Common myeloid progenitor, CD34-positive (primary cell): Measurements from ENCODE around the gene HSPA2.

Source experiments
- CTCF ChIA-PET: fragments of 350-600 bp; sonication (Branson Sonifier 250); formaldehyde crosslinking; loops from one replicate; lab custom pipeline; 2021; ENCODE audit warnings: antibody characterized with exemption; lab: Charles Lee
- POLR2A ChIA-PET: fragments of 350-600 bp; sonication (Branson Sonifier 250); formaldehyde crosslinking; loops from one replicate; lab custom pipeline; 2021; ENCODE audit warnings: antibody characterized with exemption; lab: Charles Lee
- DNase-seq, 3 donors: peaks; one replicate each; pipeline versions ENCODE4 v3.0.0 to v3.0.0-alpha.2; 2013
- H3K27ac ChIP-seq, 2 experiments: 1 replicate in 1 of 2; 2 replicates in 1 of 2; pipeline ENCODE4 v1.7.0; 2013; ENCODE audit warnings: inconsistent platforms in 2 of 2, low read length in 2 of 2, mild to moderate bottlenecking in 2 of 2, low read depth in 1 of 2, moderate library complexity in 1 of 2; ENCODE audit not compliant: severe bottlenecking in 2 of 2, insufficient read depth in 1 of 2, poor library complexity in 1 of 2
- H3K27me3 ChIP-seq, 5 experiments: replicated peaks in 2 of 5; 1 replicate in 3 of 5; 2 replicates in 2 of 5; pipeline versions ENCODE4 v1.6.1 to v1.7.0; 2013; ENCODE audit warnings: low read length in 4 of 5, mild to moderate bottlenecking in 2 of 5, moderate library complexity in 2 of 5, inconsistent platforms in 1 of 5; ENCODE audit not compliant: insufficient read depth in 5 of 5, control insufficient read depth in 4 of 5
- H3K36me3 ChIP-seq, 4 experiments: 1 replicate in 2 of 4; 2 replicates in 2 of 4; pipeline versions ENCODE4 v1.6.1 to v1.7.0; 2013; ENCODE audit warnings: low read length in 3 of 4, control low read depth in 1 of 4, mild to moderate bottlenecking in 1 of 4; ENCODE audit not compliant: control insufficient read depth in 4 of 4, insufficient read depth in 4 of 4
- H3K4me1 ChIP-seq, 4 experiments: 1 replicate in 3 of 4; 2 replicates in 1 of 4; pipeline versions ENCODE4 v1.6.1 to v1.7.1; 2013; ENCODE audit warnings: low read length in 3 of 4, mild to moderate bottlenecking in 3 of 4, control low read depth in 1 of 4, inconsistent platforms in 1 of 4, moderate library complexity in 1 of 4; ENCODE audit not compliant: control insufficient read depth in 4 of 4, insufficient read depth in 4 of 4; ENCODE audit errors: control extremely low read depth in 1 of 4
- H3K4me3 ChIP-seq, 7 experiments: 1 replicate in 4 of 7; 2 replicates in 3 of 7; pipeline versions ENCODE4 v1.5.1 to v1.7.0; 2013; ENCODE audit warnings: mild to moderate bottlenecking in 7 of 7, low read length in 6 of 7, moderate library complexity in 6 of 7, inconsistent platforms in 2 of 7, low read depth in 2 of 7, control low read depth in 1 of 7; ENCODE audit not compliant: insufficient read depth in 4 of 7, control insufficient read depth in 1 of 7; ENCODE audit errors: extremely low read depth in 1 of 7
- H3K9me3 ChIP-seq, 5 experiments: 1 replicate in 4 of 5; 2 replicates in 1 of 5; pipeline versions ENCODE4 v1.6.1 to v1.7.1; 2013; ENCODE audit warnings: low read length in 4 of 5, mild to moderate bottlenecking in 2 of 5, inconsistent platforms in 1 of 5, low read depth in 1 of 5, moderate library complexity in 1 of 5; ENCODE audit not compliant: control insufficient read depth in 4 of 5, insufficient read depth in 2 of 5; ENCODE audit errors: control extremely low read depth in 1 of 5
- WGBS: methylation state at CpG from one replicate; pipeline ENCODE4 v1.1.5; 2013; ENCODE audit not compliant: insufficient coverage; 5-methylcytosine and 5-hydroxymethylcytosine counted together

HSPA2 gene

DNA sequence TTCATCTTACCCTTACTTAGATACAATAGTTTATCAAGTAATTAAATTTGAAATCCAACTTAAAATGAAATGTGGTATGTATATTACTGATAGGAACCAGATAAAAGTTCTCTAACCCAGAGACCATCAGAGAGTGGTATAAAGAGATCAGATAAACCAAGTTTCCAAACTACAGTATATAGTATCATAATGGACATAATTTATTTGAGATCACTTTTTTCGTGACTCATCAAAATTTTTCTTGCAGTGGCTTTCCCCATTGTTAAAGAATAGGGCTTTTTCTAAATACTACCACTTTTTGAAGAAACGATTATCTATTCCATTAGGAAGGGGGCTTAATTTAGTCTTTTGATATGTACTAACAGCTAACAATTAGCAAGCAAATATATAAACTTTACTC is 15.2 kb upstream of the HSPA2 start:
- H3K27me3 ChIP-seq = no peaks in the 10 kb centered on the region
- H3K27ac ChIP-seq = peak overlapping the region in 1 of 2 experiments; percentile 1
- no peaks in the 10 kb centered on the region for H3K9me3 ChIP-seq
- H3K36me3 ChIP-seq = peaks cover 15 to 31% (median 19%) of the 10 kb centered on the region in 4 experiments
- no peaks in the 10 kb centered on the region for H3K4me1 ChIP-seq
- ChIA-PET POLR2A (interaction anchor here (0.9 kb wide), 1 partner anchor 138 kb away, joined by 3 read pairs; no protein-coding TSS in a partner anchor), CTCF (interaction anchor here (1.5 kb wide), 1 partner anchor 15 kb away, joined by 3 read pairs; the partner anchor contains the start of gene HSPA2)
- no peak overlapping the region for H3K4me3 ChIP-seq
- DNase-seq = no peak
- no CpG with 5 or more reads among the region's 2 CpGs for WGBS

GRCh38 chr14:64531567-64531966 is 9.0 kb upstream of the HSPA2 start:
- POLR2A ChIA-PET = no interaction called here
- Histone ChIP-seq H3K4me3 (no peak overlapping the region), H3K27me3 (no peaks in the 10 kb centered on the region), H3K36me3 (peaks cover 0 to 4% (median 3%) of the 10 kb centered on the region in 4 experiments), H3K27ac (no peak overlapping the region), H3K9me3 (no peaks in the 10 kb centered on the region), H3K4me1 (no peaks in the 10 kb centered on the region)
- CTCF ChIA-PET = interaction anchor here (1.2 kb wide), 1 partner anchor 135 kb away, joined by 4 read pairs; no protein-coding TSS in a partner anchor
- DNase-seq = no peak
- no CpG with 5 or more reads among the region's 2 CpGs for WGBS

DNA sequence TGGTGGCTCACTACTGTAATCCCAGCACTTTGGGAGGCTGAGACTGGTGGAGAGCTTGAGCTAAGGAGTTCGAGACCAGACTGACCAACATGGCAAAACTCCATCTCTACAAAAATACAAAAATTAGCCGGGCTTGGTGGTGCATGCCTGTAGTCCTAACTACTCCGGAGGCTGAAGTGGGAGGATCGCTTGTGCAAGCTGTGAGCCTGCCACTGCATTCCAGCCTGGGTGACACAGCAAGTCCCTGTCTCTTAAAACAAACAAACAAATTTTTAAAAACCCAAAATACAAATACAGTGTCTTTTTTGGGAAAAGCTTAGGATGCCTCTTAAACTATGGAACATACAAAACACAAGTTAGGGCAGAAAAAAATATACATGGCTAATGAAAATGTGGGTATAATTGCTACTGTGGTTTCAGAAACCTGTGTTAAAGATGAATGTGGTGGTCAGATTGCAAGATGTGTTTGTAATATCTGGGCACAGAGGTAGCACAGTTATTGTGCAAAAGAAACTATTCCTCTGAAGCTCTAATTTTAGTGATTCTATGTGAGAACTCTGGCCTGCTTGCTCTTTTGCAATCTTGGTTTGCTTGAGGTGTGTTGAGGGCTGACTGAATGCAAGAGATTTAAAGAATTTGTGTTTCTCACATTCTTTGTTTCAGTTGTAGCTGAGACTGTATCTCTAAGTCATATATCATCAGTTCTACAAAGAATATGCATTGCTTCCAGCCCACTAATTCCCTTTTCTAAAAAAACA is 3.9 kb upstream of the HSPA2 start:
- no peak for DNase-seq
- ChIA-PET CTCF (interaction anchor here (0.7 to 0.8 kb wide), 2 partner anchors 14 to 101 kb away, joined by 3 read pairs; no protein-coding TSS in a partner anchor), POLR2A (no interaction called here)
- H3K4me1 ChIP-seq = peaks cover 0 to 18% (median 14%) of the 10 kb centered on the region in 4 experiments
- peaks cover 0 to 11% (median 11%) of the 10 kb centered on the region in 5 experiments for H3K9me3 ChIP-seq
- no peak overlapping the region for H3K4me3 ChIP-seq
- H3K27me3 ChIP-seq = peaks cover 0 to 25% (median 11%) of the 10 kb centered on the region in 5 experiments
- 100% methylated on average over 1 of the region's 4 CpGs for WGBS
- no peaks in the 10 kb centered on the region for H3K36me3 ChIP-seq
- H3K27ac ChIP-seq = no peak overlapping the region

- peaks cover 0 to 19% (median 18%) of the 10 kb centered on the region in 5 experiments for H3K9me3 ChIP-seq
- peaks cover 9 to 60% (median 34%) of the 10 kb centered on the region in 5 experiments for H3K27me3 ChIP-seq
Measured at GRCh38 chr14:64541261-64541971, 875 bp downstream of the HSPA2 start.

GRCh38 chr14:64541972-64542835 is 1.7 kb downstream of the HSPA2 start:
- Histone ChIP-seq H3K27ac (no peak overlapping the region), H3K36me3 (no peaks in the 10 kb centered on the region), H3K9me3 (peaks cover 0 to 19% (median 18%) of the 10 kb centered on the region in 5 experiments), H3K4me1 (peaks cover 0 to 21% (median 21%) of the 10 kb centered on the region in 4 experiments), H3K4me3 (peak overlapping the region in 2 of 7 experiments; percentile 21 to 39), H3K27me3 (peaks cover 9 to 60% (median 34%) of the 10 kb centered on the region in 5 experiments)
- CTCF ChIA-PET = interaction anchor here (0.6 to 1.3 kb wide), 2 partner anchors 10 to 421 kb away, joined by 4 to 5 read pairs; no protein-coding TSS in a partner anchor
- WGBS = 12% methylated on average over 53 of the region's 61 CpGs
- DNase-seq = peak in 1 of 3 donors; percentile 17
- POLR2A ChIA-PET = no interaction called here

More at GRCh38 chr14:64541261-64541971, 875 bp downstream of the HSPA2 start:
- peak overlapping the region in 1 of 7 experiments; percentile 39 for H3K4me3 ChIP-seq
- H3K4me1 ChIP-seq = peaks cover 0 to 21% (median 21%) of the 10 kb centered on the region in 4 experiments
- H3K36me3 ChIP-seq = no peaks in the 10 kb centered on the region
- peak in 1 of 3 donors; percentile 31 for DNase-seq
- 23% methylated on average over 64 of the region's 73 CpGs for WGBS
- no peak overlapping the region for H3K27ac ChIP-seq
- ChIA-PET POLR2A (no interaction called here), CTCF (no interaction called here)

DNA sequence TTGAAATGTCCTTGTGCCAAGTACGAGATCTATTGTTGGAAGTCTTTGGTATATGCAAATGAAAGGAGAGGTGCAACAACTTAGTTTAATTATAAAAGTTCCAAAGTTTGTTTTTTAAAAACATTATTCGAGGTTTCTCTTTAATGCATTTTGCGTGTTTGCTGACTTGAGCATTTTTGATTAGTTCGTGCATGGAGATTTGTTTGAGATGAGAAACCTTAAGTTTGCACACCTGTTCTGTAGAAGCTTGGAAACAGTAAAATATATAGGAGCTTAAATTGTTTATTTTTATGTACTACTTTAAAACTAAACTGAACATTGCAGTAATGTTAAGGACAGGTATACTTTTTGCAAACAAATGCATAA is 2.3 kb downstream of the HSPA2 start:
- ChIA-PET CTCF (interaction anchor here (0.6 to 1.3 kb wide), 2 partner anchors 9 to 420 kb away, joined by 4 to 5 read pairs; no protein-coding TSS in a partner anchor), POLR2A (no interaction called here)
- Histone ChIP-seq H3K27ac (no peak overlapping the region), H3K36me3 (no peaks in the 10 kb centered on the region), H3K27me3 (peaks cover 9 to 60% (median 34%) of the 10 kb centered on the region in 5 experiments), H3K4me3 (no peak overlapping the region), H3K9me3 (peaks cover 0 to 19% (median 18%) of the 10 kb centered on the region in 5 experiments), H3K4me1 (peaks cover 0 to 21% (median 21%) of the 10 kb centered on the region in 4 experiments)
- 20% methylated on average over 1 of the region's 4 CpGs for WGBS
- no peak for DNase-seq
